ENCODE results near the gene TM4SF18. TPM values are rescaled to one million over a fixed set of nuclear protein-coding genes. Genes with fewer than 3 reads are reported as not detected.

TM4SF18 gene
- total RNA-seq, 1 donor from 2014 or later, result 11.6 TPM

Other genes with a start within 250 kb of the TM4SF18 start
- 29.0 TPM for gene HLTF, start 247.1 kb downstream of the TM4SF18 start, total RNA-seq
- gene HPS3, start 204.0 kb downstream of the TM4SF18 start, total RNA-seq, result 5.8 TPM
- gene CP, start 111.8 kb downstream of the TM4SF18 start, total RNA-seq, result 2.2 TPM
- 112 TPM for gene TM4SF1, start 44.0 kb upstream of the TM4SF18 start, total RNA-seq
- not detected for gene TM4SF4, start 141.1 kb upstream of the TM4SF18 start, total RNA-seq

All from left ventricle myocardium superior (tissue), 1 donor.